B cell (primary cell): ENCODE results near the gene SPEF1. TPM values are rescaled to one million over a fixed set of nuclear protein-coding genes. Genes with fewer than 3 reads are reported as not detected.

Source experiments
- ATAC-seq: fragments of 200-7000 bp; cut with Tn5 transposase; one replicate; pipeline ENCODE4 v1.10.0; 2021; ENCODE audit warnings: low read depth, mild to moderate bottlenecking, moderate number of reproducible peaks, moderate library complexity
- CTCF ChIA-PET: fragments of 350-600 bp; sonication (Branson Sonifier 250); formaldehyde crosslinking; loops from one replicate; lab custom pipeline; 2021; ENCODE audit warnings: antibody characterized with exemption, inconsistent platforms; lab: Charles Lee
- POLR2A ChIA-PET: fragments of 350-600 bp; sonication (Branson Sonifier 250); formaldehyde crosslinking; loops from one replicate; lab custom pipeline; 2021; ENCODE audit warnings: antibody characterized with exemption; lab: Charles Lee
- DNase-seq: peaks from one replicate; pipeline ENCODE4 v3.0.0; 2013
- H2AFZ ChIP-seq: 2 replicates; pipeline ENCODE4 v1.6.1; 2012; ENCODE audit warnings: mild to moderate bottlenecking, low read depth, low read length; ENCODE audit not compliant: insufficient read depth, poor library complexity, severe bottlenecking
- H3K27ac ChIP-seq, 2 donors: 1 replicate in 1 of 2; 2 replicates in 1 of 2; pipeline ENCODE4 v1.5.1; 2012 to 2013; ENCODE audit warnings: low read length in 2 of 2, mild to moderate bottlenecking in 2 of 2, moderate library complexity in 1 of 2
- H3K27me3 ChIP-seq, 4 experiments: fragments of 200-600 bp in 1 of 4; sonication (generic) in 1 of 4; replicated peaks in 1 of 4; 1 replicate in 2 of 4; 2 replicates in 2 of 4; pipeline versions ENCODE4 v1.6.1 to v1.7.0; 2013 to 2016; ENCODE audit warnings: low read length in 3 of 4, mild to moderate bottlenecking in 2 of 4, mixed read lengths in 1 of 4, moderate library complexity in 1 of 4; ENCODE audit not compliant: insufficient read depth in 4 of 4, control insufficient read depth in 3 of 4; ENCODE audit errors: control extremely low read depth in 1 of 4
- H3K36me3 ChIP-seq, 2 experiments: replicated peaks in 1 of 2; 1 replicate in 1 of 2; 2 replicates in 1 of 2; pipeline versions ENCODE4 v1.6.1 to v1.7.1; 2013; ENCODE audit warnings: low read length in 1 of 2; ENCODE audit not compliant: insufficient read depth in 2 of 2, control insufficient read depth in 1 of 2; ENCODE audit errors: control extremely low read depth in 1 of 2, extremely low read depth in 1 of 2
- H3K4me1 ChIP-seq, 2 donors: fragments of 200-600 bp in 1 of 2; sonication (generic) in 1 of 2; 1 replicate in 1 of 2; 2 replicates in 1 of 2; pipeline versions ENCODE4 v1.5.1 to v1.6.1; 2013 to 2017; ENCODE audit warnings: low read length in 2 of 2; ENCODE audit not compliant: control insufficient read depth in 2 of 2, insufficient read depth in 2 of 2
- H3K4me2 ChIP-seq: replicated peaks from 2 replicates; pipeline ENCODE3; 2012; ENCODE audit warnings: mild to moderate bottlenecking, low read depth, low read length; ENCODE audit not compliant: poor library complexity, severe bottlenecking
- H3K4me3 ChIP-seq, 5 experiments: fragments of 200-600 bp in 1 of 5; sonication (generic) in 1 of 5; 1 replicate in 3 of 5; 2 replicates in 2 of 5; pipeline versions ENCODE4 v1.5.1 to v1.7.0; 2011 to 2016; ENCODE audit warnings: low read length in 4 of 5, mild to moderate bottlenecking in 4 of 5, low read depth in 2 of 5, control low read depth in 1 of 5, moderate library complexity in 1 of 5; ENCODE audit not compliant: insufficient read depth in 1 of 5; ENCODE audit errors: control extremely low read depth in 1 of 5, extremely low read depth in 1 of 5
- H3K79me2 ChIP-seq: fragments of 200-600 bp; sonication (generic); one replicate; pipeline ENCODE4 v1.6.0; 2016; ENCODE audit warnings: low read length; ENCODE audit not compliant: control insufficient read depth, insufficient read depth
- H3K9ac ChIP-seq: fragments of 200-600 bp; sonication (generic); 2 replicates; pipeline ENCODE4 v1.6.1; 2017; ENCODE audit warnings: mild to moderate bottlenecking, low read length, moderate library complexity
- H3K9me3 ChIP-seq, 3 donors: one replicate each; pipeline versions ENCODE4 v1.6.1 to v1.7.1; 2013; ENCODE audit warnings: low read length in 2 of 3; ENCODE audit not compliant: control insufficient read depth in 2 of 3, insufficient read depth in 1 of 3; ENCODE audit errors: control extremely low read depth in 1 of 3
- H4K20me1 ChIP-seq: 2 replicates; pipeline ENCODE4 v1.6.0; 2012; ENCODE audit warnings: mild to moderate bottlenecking, low read length; ENCODE audit not compliant: insufficient read depth, control insufficient read depth, poor library complexity, severe bottlenecking
- H3K27ac Mint-ChIP-seq: one replicate; pipeline ENCODE4 v1.8.0; 2021; ENCODE audit warnings: mixed read lengths
- H3K27me3 Mint-ChIP-seq: one replicate; pipeline ENCODE4 v1.8.0; 2021; ENCODE audit warnings: mixed read lengths
- H3K4me1 Mint-ChIP-seq: one replicate; pipeline ENCODE4 v1.8.0; 2021; ENCODE audit warnings: mixed read lengths
- H3K4me3 Mint-ChIP-seq: one replicate; pipeline ENCODE4 v1.8.0; 2021; ENCODE audit warnings: mixed read lengths
- H3K9me3 Mint-ChIP-seq: one replicate; pipeline ENCODE4 v1.8.0; 2022; ENCODE audit warnings: mixed read lengths; ENCODE audit not compliant: insufficient read depth
- EZH2 ChIP-seq: IDR thresholded peaks from 2 replicates; pipeline ENCODE4 v1.6.1; 2012; ENCODE audit warnings: borderline replicate concordance, low read depth, mild to moderate bottlenecking, moderate library complexity, low read length; ENCODE audit not compliant: insufficient read depth, poor library complexity, severe bottlenecking
- WGBS: methylation state at CpG from one replicate; pipeline ENCODE4 v1.1.5; 2013; ENCODE audit warnings: missing lambda C conversion rate; ENCODE audit not compliant: insufficient coverage; 5-methylcytosine and 5-hydroxymethylcytosine counted together
- intact Hi-C: fragments of 100-400 bp; cut with micrococcal nuclease; formaldehyde crosslinking; loops from one replicate; pipeline ENCODE4 v1.10.0; 2022
- polyA plus RNA-seq: library from polyadenylated mRNA; depleted of rRNA; stranded (reverse); fragments of >200 nt; gene quantifications from 2 replicates; pipeline ENCODE4 v1.2.3, GENCODE V29; 2012
- total RNA-seq, 2 donors: library from RNA; stranded (reverse); fragments of 120-200 nt in 1 of 2; gene quantifications; 1 replicate in 1 of 2; 2 replicates in 1 of 2; pipeline versions ENCODE4 v1.2.3 to v1.2.4, GENCODE V29; 2013 to 2022
- TF ChIP-seq, protein P1 (sequence below): fragments of 200-600 bp; IDR thresholded peaks from one replicate; pipeline ENCODE4 v1.8.0; 2022; ENCODE audit warnings: antibody characterized with exemption, mild to moderate bottlenecking

The SPEF1 gene
- total and polyA plus RNA-seq, 2 donors (not counting 1 experiment from before 2014, with no cell fraction given): not detected

DNA sequence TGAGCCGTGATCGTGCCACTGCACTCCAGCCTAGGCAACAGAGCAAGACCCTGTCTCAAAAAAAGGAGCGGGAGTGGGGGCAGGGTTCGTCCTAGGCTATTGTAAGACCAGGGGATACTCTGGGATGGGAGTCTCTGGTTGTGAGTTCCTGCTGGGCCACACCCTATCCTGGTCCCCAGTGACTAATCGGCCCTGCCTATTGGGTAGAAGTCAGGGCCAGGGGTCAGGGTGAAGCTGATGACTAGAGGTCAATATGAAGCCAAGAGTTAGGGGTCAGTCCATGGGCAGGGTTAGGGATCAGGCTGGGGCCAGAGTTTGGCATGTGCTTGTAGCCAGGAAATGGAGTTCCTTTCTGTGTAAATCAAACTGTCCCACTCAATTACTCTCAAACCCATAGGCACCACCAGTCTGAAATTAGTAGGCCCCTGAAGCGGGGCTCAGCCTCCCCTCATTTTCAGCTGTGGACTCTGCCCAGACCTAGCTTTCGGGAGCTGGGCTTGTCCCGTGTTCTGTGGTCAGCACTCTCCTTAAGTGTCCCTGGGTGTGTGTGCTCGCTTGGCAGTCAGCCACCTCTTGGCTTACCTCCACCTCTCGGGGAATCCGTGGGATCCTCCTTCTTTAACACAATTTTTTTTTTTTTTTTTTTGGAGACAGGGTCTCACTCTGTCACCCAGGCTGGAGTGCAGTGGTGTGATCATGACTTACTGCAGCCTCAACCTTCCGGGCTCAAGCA, 47.0 kb downstream of the SPEF1 start:
- 88% methylated on average over 9 of the region's 12 CpGs for WGBS
- Histone ChIP-seq H4K20me1 (no peaks in the 10 kb centered on the region), H3K27me3 (peaks cover 0 to 24% (median 8%) of the 10 kb centered on the region in 4 experiments), H3K27ac (no peak overlapping the region), H3K79me2 (no peaks in the 10 kb centered on the region), H3K4me1 (no peaks in the 10 kb centered on the region), H3K36me3 (no peaks in the 10 kb centered on the region), H2AFZ (no peak overlapping the region), H3K4me2 (no peak overlapping the region), H3K9me3 (no peaks in the 10 kb centered on the region), H3K4me3 (no peak overlapping the region), H3K9ac (no peak overlapping the region)
- ATAC-seq (no peak), DNase-seq (no peak)
- Mint-ChIP-seq H3K4me3 (no peak overlapping the region), H3K27me3 (peaks cover 48% of the 10 kb centered on the region), H3K27ac (no peak overlapping the region), H3K9me3 (no peaks in the 10 kb centered on the region), H3K4me1 (peaks cover 5% of the 10 kb centered on the region)
- TF ChIP-seq EZH2: no peak
- TF ChIP-seq, protein P1, sequence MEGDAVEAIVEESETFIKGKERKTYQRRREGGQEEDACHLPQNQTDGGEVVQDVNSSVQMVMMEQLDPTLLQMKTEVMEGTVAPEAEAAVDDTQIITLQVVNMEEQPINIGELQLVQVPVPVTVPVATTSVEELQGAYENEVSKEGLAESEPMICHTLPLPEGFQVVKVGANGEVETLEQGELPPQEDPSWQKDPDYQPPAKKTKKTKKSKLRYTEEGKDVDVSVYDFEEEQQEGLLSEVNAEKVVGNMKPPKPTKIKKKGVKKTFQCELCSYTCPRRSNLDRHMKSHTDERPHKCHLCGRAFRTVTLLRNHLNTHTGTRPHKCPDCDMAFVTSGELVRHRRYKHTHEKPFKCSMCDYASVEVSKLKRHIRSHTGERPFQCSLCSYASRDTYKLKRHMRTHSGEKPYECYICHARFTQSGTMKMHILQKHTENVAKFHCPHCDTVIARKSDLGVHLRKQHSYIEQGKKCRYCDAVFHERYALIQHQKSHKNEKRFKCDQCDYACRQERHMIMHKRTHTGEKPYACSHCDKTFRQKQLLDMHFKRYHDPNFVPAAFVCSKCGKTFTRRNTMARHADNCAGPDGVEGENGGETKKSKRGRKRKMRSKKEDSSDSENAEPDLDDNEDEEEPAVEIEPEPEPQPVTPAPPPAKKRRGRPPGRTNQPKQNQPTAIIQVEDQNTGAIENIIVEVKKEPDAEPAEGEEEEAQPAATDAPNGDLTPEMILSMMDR: no peak
- CTCF ChIA-PET: no interaction called here
- POLR2A ChIA-PET: no interaction called here
- intact Hi-C loops: no loop called here
